Uterus (tissue), 4 donors: ENCODE measurements around the gene CEP120. TPM values are rescaled to one million over a fixed set of nuclear protein-coding genes. Genes with fewer than 3 reads are reported as not detected.
"Not testable (repeated sequence)": the region's sequence is repeated elsewhere in the genome, so short reads cannot be mapped to it uniquely, and the experiment has no call there.

Experiments
- DNase-seq, 2 donors: peaks; one replicate each; pipeline ENCODE4 v3.0.0-alpha.2; 2019 to 2020
- H3K27ac ChIP-seq, 2 donors: fragments of 200-600 bp; sonication (generic); 1 replicate in 1 of 2; 2 replicates in 1 of 2; pipeline ENCODE4 v1.5.1; 2016 to 2018
- H3K27me3 ChIP-seq, 2 donors: fragments of 200-600 bp; sonication (generic); one replicate each; pipeline ENCODE4 v1.5.1; 2018 to 2019; ENCODE audit warnings: control low read depth in 1 of 2
- H3K36me3 ChIP-seq, 2 donors: fragments of 200-600 bp; sonication (generic); one replicate each; pipeline ENCODE4 v1.5.1; 2019; ENCODE audit warnings: control low read depth in 1 of 2
- H3K4me1 ChIP-seq, 2 donors: fragments of 200-600 bp; sonication (generic); one replicate each; pipeline ENCODE4 v1.5.1; 2018 to 2019; ENCODE audit warnings: control low read depth in 1 of 2
- H3K4me3 ChIP-seq, 2 donors: fragments of 200-600 bp; sonication (generic); 1 replicate in 1 of 2; 2 replicates in 1 of 2; pipeline ENCODE4 v1.5.1; 2018 to 2019; ENCODE audit warnings: mild to moderate bottlenecking in 1 of 2
- H3K9me3 ChIP-seq, 2 donors: fragments of 200-600 bp; sonication (generic); one replicate each; pipeline ENCODE4 v1.5.1; 2019; ENCODE audit warnings: control low read depth in 1 of 2
- CTCF ChIP-seq, 4 experiments: fragments of 200-600 bp in 2 of 4; fragments of 450-650 bp in 2 of 4; sonication (generic) in 2 of 4; IDR thresholded peaks; one replicate each; pipeline ENCODE4 v1.5.1; 2016 to 2019; ENCODE audit warnings: antibody characterized with exemption in 4 of 4, mild to moderate bottlenecking in 2 of 4, moderate library complexity in 1 of 4
- POLR2A ChIP-seq, 2 donors: fragments of 450-650 bp; IDR thresholded peaks; one replicate each; pipeline ENCODE4 v1.6.1; 2016; ENCODE audit warnings: antibody characterized with exemption in 2 of 2, mild to moderate bottlenecking in 1 of 2, moderate library complexity in 1 of 2
- intact Hi-C: fragments of 100-400 bp; cut with DNase I; formaldehyde crosslinking; loops from one replicate; pipeline ENCODE4 v1.15.1; 2023; ENCODE audit warnings: low total_unique reads
- total RNA-seq, 4 donors: library from RNA; depleted of rRNA in 3 of 4; stranded (reverse); fragments of >200 nt in 3 of 4; gene quantifications; one replicate each; pipeline versions ENCODE4 v1.1.0 to v1.2.4, GENCODE V29; 2014 to 2023
- donor health status: DM: yes; HTN: yes; CAD: no.

The CEP120 gene
- total RNA-seq, 4 donors from 2014 or later: 18.2 to 55.8 (median 41.0) TPM

- Histone ChIP-seq H3K36me3 (no peaks in the 10 kb centered on the region), H3K9me3 (no peaks in the 10 kb centered on the region), H3K4me1 (no peaks in the 10 kb centered on the region), H3K27me3 (no peaks in the 10 kb centered on the region), H3K4me3 (no peak overlapping the region), H3K27ac (no peak overlapping the region)
- DNase-seq: peak in 1 of 2 donors; percentile 24
- intact Hi-C loops: no loop called here
- no peak for TF ChIP-seq POLR2A (IDR thresholded peaks at IDR 0.05)
- TF ChIP-seq CTCF (IDR thresholded peaks at IDR 0.05): peak; percentile 46 to 57 (median 56)
Measured at GRCh38 chr5:123344816-123345426, 78.3 kb downstream of the CEP120 start.

- no peaks in the 10 kb centered on the region for H3K27me3 ChIP-seq
- no peak for DNase-seq
- H3K4me1 ChIP-seq: no peaks in the 10 kb centered on the region
- no peaks in the 10 kb centered on the region for H3K9me3 ChIP-seq
- H3K27ac ChIP-seq: no peak overlapping the region
- H3K36me3 ChIP-seq: no peaks in the 10 kb centered on the region
- TF ChIP-seq POLR2A (IDR thresholded peaks at IDR 0.05) (no peak), CTCF (IDR thresholded peaks at IDR 0.05) (no peak)
- H3K4me3 ChIP-seq: no peak overlapping the region
- intact Hi-C loops: no loop called here
Measured at GRCh38 chr5:123340928-123341327, 82.3 kb downstream of the CEP120 start.

GRCh38 chr5:123308377-123308776 is 114.8 kb downstream of the CEP120 start:
- H3K27ac ChIP-seq, H3K9me3 ChIP-seq, H3K4me1 ChIP-seq, H3K4me3 ChIP-seq, H3K36me3 ChIP-seq, intact Hi-C loops, DNase-seq, H3K27me3 ChIP-seq: not testable (repeated sequence)

- no peaks in the 10 kb centered on the region for H3K27me3 ChIP-seq
- DNase-seq: no peak
- no peaks in the 10 kb centered on the region for H3K36me3 ChIP-seq
- TF ChIP-seq POLR2A (IDR thresholded peaks at IDR 0.05) (no peak), CTCF (IDR thresholded peaks at IDR 0.05) (no peak)
- no peak overlapping the region for H3K27ac ChIP-seq
- intact Hi-C loops: no loop called here
- no peaks in the 10 kb centered on the region for H3K9me3 ChIP-seq
- no peaks in the 10 kb centered on the region for H3K4me1 ChIP-seq
- no peak overlapping the region for H3K4me3 ChIP-seq
Measured at GRCh38 chr5:123305751-123306150, 117.5 kb downstream of the CEP120 start.

- intact Hi-C loops: no loop called here
- no peak for DNase-seq
- H3K27ac ChIP-seq: no peak overlapping the region
- H3K9me3 ChIP-seq: peaks cover 0 to 3% of the 10 kb centered on the region in 2 donors
- no peaks in the 10 kb centered on the region for H3K27me3 ChIP-seq
- H3K4me1 ChIP-seq: no peaks in the 10 kb centered on the region
- TF ChIP-seq POLR2A (IDR thresholded peaks at IDR 0.05): no peak
- TF ChIP-seq CTCF (IDR thresholded peaks at IDR 0.05): no peak
- no peaks in the 10 kb centered on the region for H3K36me3 ChIP-seq
- no peak overlapping the region for H3K4me3 ChIP-seq
Measured at GRCh38 chr5:123304777-123305316, 118.4 kb downstream of the CEP120 start.
